GM18519 (cell line): ENCODE results near the gene GTF3C1.
"Not testable (repeated sequence)": the region's sequence is repeated elsewhere in the genome, so short reads cannot be mapped to it uniquely, and the experiment has no call there.

Experiments
- ATAC-seq: cut with Tn5 transposase; IDR thresholded peaks from one replicate; pipeline ENCODE4 v1.9.1; 2021; ENCODE audit warnings: mild to moderate bottlenecking, moderate library complexity; ENCODE audit not compliant: unreplicated experiment, low FRiP score

Gene GTF3C1

GRCh38 chr16:27465483-27465879 lies 84.2 kb downstream of the GTF3C1 start:
- ATAC-seq: no peak

GRCh38 chr16:27464626-27465482 lies 84.9 kb downstream of the GTF3C1 start:
- ATAC-seq: no peak

GRCh38 chr16:27463741-27464591 lies 85.7 kb downstream of the GTF3C1 start:
- no peak for ATAC-seq

GRCh38 chr16:27462846-27463682 lies 86.6 kb downstream of the GTF3C1 start:
- no peak for ATAC-seq

GRCh38 chr16:27462200-27462845 lies 87.4 kb downstream of the GTF3C1 start:
- ATAC-seq: no peak

DNA sequence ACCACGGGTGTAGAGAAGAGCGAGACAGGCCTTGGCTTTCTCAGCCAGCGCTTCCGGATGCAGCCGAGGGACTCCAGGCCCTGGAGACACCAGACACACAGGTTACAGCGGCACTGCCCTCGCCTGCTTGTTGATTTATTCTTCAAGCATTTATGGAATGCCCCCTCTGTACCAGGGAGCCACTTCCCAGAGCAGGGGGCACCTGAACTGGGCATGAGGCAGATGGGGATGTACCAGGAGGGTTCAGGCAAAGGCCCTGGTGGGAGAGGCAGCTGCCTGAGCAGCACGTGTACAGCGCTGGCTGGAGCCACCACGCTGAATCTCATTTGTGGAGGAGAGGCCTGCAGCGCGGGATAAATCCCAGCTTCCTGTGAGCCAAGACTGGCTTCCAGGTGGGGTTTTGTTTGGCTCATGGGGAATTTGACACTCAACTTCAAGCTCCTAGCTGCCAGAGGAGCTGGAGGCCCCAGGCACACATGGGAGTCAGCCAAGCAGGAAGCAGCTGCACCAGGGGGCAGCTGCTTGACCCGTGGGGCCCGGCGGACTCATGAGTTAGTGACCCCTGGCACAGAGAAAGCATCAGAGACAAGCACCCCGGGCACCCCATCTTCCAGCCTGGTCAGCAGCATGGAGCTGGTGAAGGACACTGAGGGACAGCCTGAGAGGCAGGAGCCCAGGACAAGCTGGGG lies 88.1 kb downstream of the GTF3C1 start:
- ATAC-seq: no peak

DNA sequence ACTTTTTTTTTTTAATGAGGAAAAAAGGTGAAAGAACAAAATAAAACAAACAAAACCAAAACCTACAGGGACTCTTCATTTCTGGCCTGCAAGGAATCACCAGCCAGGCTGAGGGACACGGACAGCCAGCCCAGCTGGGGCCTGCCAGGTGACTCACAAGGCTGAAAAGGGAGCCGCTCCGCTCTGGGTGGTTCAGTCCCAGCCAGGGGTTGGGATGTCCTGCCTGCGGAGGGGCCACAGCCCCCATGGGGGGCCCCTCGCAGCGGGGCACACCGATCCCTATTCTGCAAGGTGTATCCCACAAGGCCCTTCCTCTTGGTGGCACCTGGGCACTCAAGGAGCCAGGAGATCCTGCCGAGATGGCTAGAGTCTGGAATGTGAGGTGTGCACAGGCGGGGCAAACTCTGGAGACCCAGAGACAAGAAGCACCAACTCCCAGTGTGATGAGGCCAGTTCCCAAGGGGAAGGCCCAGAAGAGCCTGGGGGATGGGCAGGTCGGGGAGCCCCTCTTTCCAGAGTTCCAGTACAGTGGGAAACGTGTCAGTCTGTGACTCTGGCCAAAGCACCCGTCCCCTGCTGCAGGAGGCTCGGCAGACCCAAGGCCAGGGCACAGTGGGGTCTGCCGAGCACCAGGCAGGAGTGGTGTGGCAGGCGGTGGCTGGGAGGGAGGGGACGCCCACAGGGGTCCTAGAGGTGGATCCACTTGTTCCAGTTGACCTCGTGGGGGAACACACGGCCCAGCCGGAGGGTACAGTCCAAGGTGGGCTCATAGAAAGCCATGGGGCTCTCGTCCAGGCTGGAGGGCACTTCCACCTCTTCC lies 88.8 kb downstream of the GTF3C1 start:
- ATAC-seq: no peak

GRCh38 chr16:27460213-27460612 lies 89.5 kb downstream of the GTF3C1 start:
- ATAC-seq: no peak

GRCh38 chr16:27458987-27459688 lies 90.6 kb downstream of the GTF3C1 start:
- ATAC-seq: no peak

DNA sequence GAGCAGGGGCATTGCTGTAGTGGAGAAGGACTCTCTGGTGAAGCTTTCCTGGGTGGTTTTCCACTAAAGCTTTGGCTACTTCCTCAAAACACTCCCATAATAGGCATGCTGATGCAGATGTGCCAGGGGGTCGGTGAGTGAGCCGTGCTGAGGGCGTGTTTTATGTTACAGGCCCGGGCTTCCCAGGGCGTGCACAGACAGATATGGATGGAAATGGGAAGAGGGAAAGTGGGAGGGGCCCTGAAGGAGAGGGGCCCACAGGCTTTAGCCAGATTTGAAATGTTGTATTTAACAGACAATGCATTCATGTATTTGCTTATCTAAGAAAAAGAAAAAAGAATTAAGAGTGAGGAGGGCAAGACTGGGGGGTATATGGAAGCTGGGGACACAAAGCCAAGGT lies 91.5 kb downstream of the GTF3C1 start:
- no peak for ATAC-seq

GRCh38 chr16:27457605-27457900 lies 92.2 kb downstream of the GTF3C1 start:
- ATAC-seq: not testable (repeated sequence)

DNA sequence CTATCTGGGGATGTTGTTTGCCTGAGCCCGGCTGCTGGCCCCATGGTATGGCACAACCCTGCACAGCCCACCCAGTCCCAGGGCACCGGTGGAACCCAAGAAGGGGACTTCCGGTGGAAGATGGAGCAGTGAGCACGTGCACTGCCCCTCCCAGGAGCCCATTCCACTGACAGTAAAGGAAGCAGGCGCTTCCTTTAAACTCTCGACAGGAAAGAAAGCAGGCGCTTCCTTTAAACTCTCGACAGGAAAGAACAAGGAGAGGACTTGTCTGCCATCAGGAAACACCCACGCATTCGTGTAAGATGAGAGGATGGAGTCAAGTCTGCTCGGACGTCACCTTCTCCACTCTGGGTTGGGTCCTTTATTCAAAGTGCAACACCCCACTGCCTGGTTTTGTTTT lies 94.0 kb downstream of the GTF3C1 start:
- ATAC-seq: no peak

DNA sequence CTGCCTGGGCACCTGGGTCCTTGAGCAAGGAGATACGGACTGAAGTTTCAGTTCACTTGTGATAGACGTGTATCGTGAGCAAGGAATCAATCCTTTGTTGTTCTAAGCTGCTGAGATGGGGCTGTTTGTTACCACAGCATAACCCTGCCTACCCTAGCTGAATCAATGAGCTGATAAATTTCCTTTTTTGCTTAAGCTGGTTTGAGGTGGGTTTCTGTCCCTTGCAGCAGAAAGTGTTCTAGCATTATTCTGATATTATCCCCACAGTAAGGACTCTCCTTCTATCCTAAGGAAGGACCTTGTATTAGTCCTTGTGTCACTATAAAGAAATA lies 96.3 kb downstream of the GTF3C1 start:
- no peak for ATAC-seq

DNA sequence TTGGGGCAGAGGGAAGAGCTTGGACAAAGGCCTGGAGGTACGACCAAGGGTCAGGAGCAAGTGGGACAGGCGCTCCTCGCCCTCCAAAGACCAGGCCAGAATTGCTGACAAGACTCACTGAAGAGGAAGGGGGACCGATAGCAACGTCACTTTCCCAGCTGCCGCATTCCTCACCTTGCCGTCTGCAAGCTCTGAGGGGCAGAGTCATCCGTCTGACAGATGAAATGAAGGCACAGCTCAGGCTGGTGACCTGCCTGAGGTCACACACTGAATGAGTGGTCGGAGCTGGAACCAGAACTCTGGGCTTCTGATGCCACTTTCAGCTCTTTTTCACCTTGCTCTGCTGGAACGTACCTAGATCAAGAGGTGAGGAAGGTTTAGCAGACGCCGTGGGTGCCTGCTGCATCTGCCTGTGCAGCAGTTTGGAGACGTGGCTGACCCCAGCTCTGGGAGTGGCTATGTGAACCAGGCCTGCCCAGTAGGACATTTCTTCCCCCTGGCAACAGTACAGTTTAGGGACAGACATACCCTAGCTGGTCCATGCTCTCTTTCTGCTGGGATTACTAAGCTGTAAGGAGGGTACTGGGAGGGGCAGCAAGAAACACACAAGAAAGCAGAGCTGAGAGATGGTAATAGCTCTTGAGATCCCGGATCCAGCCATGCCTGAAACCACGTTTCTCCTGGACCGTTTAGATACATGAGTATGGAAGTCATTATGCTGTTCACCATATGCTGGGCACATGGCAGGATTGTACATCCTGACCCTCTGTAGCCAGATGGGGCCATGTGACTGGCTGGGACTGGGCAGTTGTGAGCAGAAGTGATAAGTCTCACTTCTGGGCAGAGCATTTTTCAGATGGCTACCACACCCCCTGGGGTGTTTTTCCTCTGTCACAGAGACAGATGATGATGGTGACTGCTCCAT lies 96.9 kb downstream of the GTF3C1 start:
- no peak for ATAC-seq

DNA sequence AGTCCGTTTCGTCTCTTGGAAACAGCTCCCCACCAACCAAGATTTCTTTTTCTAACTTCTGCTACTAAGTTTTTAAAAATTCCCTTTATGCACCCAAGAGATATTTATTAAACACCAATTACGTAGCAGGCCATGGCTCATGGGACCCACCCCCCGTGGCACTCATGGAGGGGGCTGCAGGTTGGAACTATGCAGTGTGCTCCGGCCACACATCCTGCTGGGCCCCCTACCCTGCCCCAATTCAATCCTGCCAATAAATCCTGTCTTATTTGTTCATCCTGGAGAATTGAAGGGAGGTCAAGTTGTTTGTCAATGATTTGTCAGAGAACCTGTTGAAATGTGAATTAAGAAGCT lies 99.5 kb downstream of the GTF3C1 start:
- ATAC-seq: no peak

DNA sequence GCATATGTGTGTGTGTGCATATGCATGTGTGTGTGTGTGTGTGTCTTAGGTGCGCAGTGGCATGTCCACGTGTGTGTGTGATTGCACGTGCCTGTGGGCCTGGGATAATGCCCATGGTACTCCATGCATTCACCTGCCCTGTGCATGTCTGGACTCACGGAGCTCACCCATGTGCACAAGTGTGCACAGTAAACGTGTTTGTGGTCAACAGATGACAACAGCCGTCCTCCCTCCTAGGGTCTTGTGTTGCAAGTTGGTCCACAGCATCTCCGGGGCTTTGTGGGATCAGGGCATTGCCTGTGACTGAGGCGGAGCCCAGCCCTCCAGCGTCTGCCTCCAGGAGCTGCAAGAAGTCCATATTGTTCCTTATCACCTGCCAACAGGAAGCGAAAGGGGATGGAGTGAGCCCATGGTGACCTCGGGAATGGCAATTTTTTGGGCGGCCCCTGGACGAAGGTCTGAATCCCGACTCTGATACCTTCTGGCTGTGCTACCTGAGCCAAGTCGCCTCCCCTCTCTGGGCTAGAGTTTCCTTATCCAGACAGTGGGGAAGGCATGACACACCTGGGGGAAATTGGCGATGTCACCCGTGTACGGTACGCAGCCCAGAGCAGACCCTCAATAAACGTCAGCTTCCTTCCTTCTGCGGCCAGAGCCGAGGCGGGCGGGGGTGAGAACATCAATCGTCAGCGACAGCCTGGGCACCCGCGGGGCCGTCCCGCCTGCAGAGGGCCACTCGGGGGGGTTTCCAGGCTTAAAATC lies 100.1 kb downstream of the GTF3C1 start:
- no peak for ATAC-seq
